IMR-90 (cell line): Measurements from ENCODE around the gene OPRL1. TPM values are rescaled to one million over a fixed set of nuclear protein-coding genes. Genes with fewer than 3 reads are reported as not detected.
A peak's percentile ranks its signal among the peaks of the same experiment; 100 is the strongest.

ENCODE experiments used
- ATAC-seq: fragments of 200-7000 bp; cut with Tn5 transposase; 2 replicates; pipeline ENCODE4 v1.9.1; 2020; ENCODE audit warnings: low read depth, mild to moderate bottlenecking, moderate library complexity
- BruUV-seq: library from RNA; stranded (reverse); fragments of 400-500 nt; replicated peaks from 2 replicates; lab custom pipeline; 2021; lab: Mats Ljungman, UMichigan
- CTCF ChIA-PET: fragments of 300-600 bp; formaldehyde crosslinking; extraction: SDS; loops from one replicate; lab custom pipeline; 2021; ENCODE audit warnings: antibody characterized with exemption; lab: Yijun Ruan, JAX
- POLR2A ChIA-PET: fragments of 300-600 bp; sonication (Branson Sonifier 250); formaldehyde crosslinking; loops from one replicate; lab custom pipeline; 2022; ENCODE audit warnings: antibody characterized with exemption; ENCODE audit not compliant: unreplicated experiment; lab: Charles Lee
- DNase-seq: peaks from one replicate; pipeline ENCODE4 v3.0.0; 2013
- H2AFZ ChIP-seq: replicated peaks from 2 replicates; pipeline ENCODE3; 2013; ENCODE audit warnings: low read length, mild to moderate bottlenecking; ENCODE audit not compliant: poor library complexity
- H2AK5ac ChIP-seq: 2 replicates; pipeline ENCODE4 v1.6.1; 2013; ENCODE audit warnings: low read depth, low read length, inconsistent platforms
- H2AK9ac ChIP-seq: replicated peaks from 2 replicates; pipeline ENCODE3; 2013; ENCODE audit warnings: mild to moderate bottlenecking, low read depth, low read length, moderate library complexity; ENCODE audit not compliant: poor library complexity
- H2BK120ac ChIP-seq: 2 replicates; pipeline ENCODE4 v1.6.1; 2013; ENCODE audit warnings: low read depth, low read length, inconsistent platforms
- H2BK15ac ChIP-seq: 3 replicates; pipeline ENCODE4 v1.6.1; 2013; ENCODE audit warnings: low read depth, low read length, inconsistent platforms
- H2BK20ac ChIP-seq: 2 replicates; pipeline ENCODE4 v1.6.1; 2013; ENCODE audit warnings: low read depth, mild to moderate bottlenecking, inconsistent platforms, low read length, moderate library complexity
- H2BK5ac ChIP-seq: 2 replicates; pipeline ENCODE4 v1.6.1; 2013; ENCODE audit warnings: mild to moderate bottlenecking, low read depth, low read length, inconsistent platforms; ENCODE audit not compliant: poor library complexity, severe bottlenecking
- H3K14ac ChIP-seq: replicated peaks from 2 replicates; pipeline ENCODE4 v1.6.1; 2013; ENCODE audit warnings: low read depth, low read length, inconsistent platforms
- H3K18ac ChIP-seq: 2 replicates; pipeline ENCODE4 v1.6.1; 2013; ENCODE audit warnings: low read depth, low read length, control low read depth
- H3K23ac ChIP-seq: 2 replicates; pipeline ENCODE4 v1.6.1; 2013; ENCODE audit warnings: low read depth, low read length, inconsistent platforms
- H3K27ac ChIP-seq: 2 replicates; pipeline ENCODE4 v1.5.1; 2013; ENCODE audit warnings: mild to moderate bottlenecking, control low read depth, low read length; ENCODE audit not compliant: insufficient read depth
- H3K27me3 ChIP-seq: 2 replicates; pipeline ENCODE4 v1.6.1; 2013; ENCODE audit warnings: low read length; ENCODE audit not compliant: control insufficient read depth, insufficient read depth
- H3K36me3 ChIP-seq: 2 replicates; pipeline ENCODE4 v1.6.1; 2013; ENCODE audit warnings: low read length, mixed read lengths; ENCODE audit not compliant: control insufficient read depth, insufficient read depth
- H3K4ac ChIP-seq: 2 replicates; pipeline ENCODE4 v1.6.1; 2013; ENCODE audit warnings: low read depth, low read length, inconsistent platforms
- H3K4me1 ChIP-seq: 2 replicates; pipeline ENCODE4 v1.6.1; 2013; ENCODE audit warnings: low read length, mixed read lengths; ENCODE audit not compliant: control insufficient read depth, insufficient read depth
- H3K4me2 ChIP-seq: 2 replicates; pipeline ENCODE4 v1.6.1; 2013; ENCODE audit warnings: low read depth, mild to moderate bottlenecking, control low read depth, low read length, moderate library complexity
- H3K4me3 ChIP-seq: 2 replicates; pipeline ENCODE4 v1.5.1; 2013; ENCODE audit warnings: low read depth, mild to moderate bottlenecking, control low read depth, low read length, moderate library complexity; ENCODE audit not compliant: insufficient read depth
- H3K56ac ChIP-seq: 2 replicates; pipeline ENCODE4 v1.6.1; 2013; ENCODE audit warnings: low read length, inconsistent platforms; ENCODE audit not compliant: insufficient read depth; ENCODE audit errors: extremely low read depth
- H3K79me1 ChIP-seq, 2 experiments: 2 replicates each; pipeline ENCODE4 v1.6.1; 2013; ENCODE audit warnings: low read length in 2 of 2, inconsistent platforms in 1 of 2, low read depth in 1 of 2
- H3K9ac ChIP-seq: 2 replicates; pipeline ENCODE4 v1.6.1; 2013; ENCODE audit warnings: low read depth, low read length, control low read depth
- H3K9me1 ChIP-seq: 2 replicates; pipeline ENCODE4 v1.6.1; 2013; ENCODE audit warnings: low read length, inconsistent platforms; ENCODE audit not compliant: insufficient read depth
- H3K9me3 ChIP-seq: 2 replicates; pipeline ENCODE4 v1.6.1; 2013; ENCODE audit warnings: low read length; ENCODE audit not compliant: control insufficient read depth, insufficient read depth
- H4K20me1 ChIP-seq: 2 replicates; pipeline ENCODE4 v1.6.1; 2013; ENCODE audit warnings: low read length, inconsistent platforms; ENCODE audit not compliant: insufficient read depth
- H4K5ac ChIP-seq: 2 replicates; pipeline ENCODE4 v1.6.1; 2013; ENCODE audit warnings: mild to moderate bottlenecking, low read depth, low read length, control low read depth
- H4K8ac ChIP-seq, 2 experiments: 2 replicates each; pipeline ENCODE4 v1.6.1; 2013; ENCODE audit warnings: low read depth in 2 of 2, low read length in 2 of 2, control low read depth in 1 of 2, inconsistent platforms in 1 of 2
- H4K91ac ChIP-seq: 2 replicates; pipeline ENCODE4 v1.6.1; 2013; ENCODE audit warnings: low read depth, low read length, inconsistent platforms; ENCODE audit not compliant: insufficient read depth
- MXI1 ChIP-seq: IDR thresholded peaks from 2 replicates; pipeline ENCODE4 v1.6.1; 2012; ENCODE audit warnings: low read depth, mild to moderate bottlenecking, low read length, moderate library complexity, borderline replicate concordance
- WGBS, 2 experiments: methylation state at CpG; one replicate each; pipeline versions ENCODE4 v1.1.5 to v1.1.7; 2013; ENCODE audit warnings: missing lambda C conversion rate in 2 of 2; ENCODE audit not compliant: insufficient read length in 1 of 2; ENCODE audit errors: extremely low coverage in 2 of 2; 5-methylcytosine and 5-hydroxymethylcytosine counted together
- dilution Hi-C: fragments of 300-500 bp; cut with HindIII; formaldehyde crosslinking; loops from one replicate; pipeline ENCODE4 v1.14.3; 2018; ENCODE audit warnings: low sequenced_read_pairs; ENCODE audit not compliant: unreplicated experiment
- in situ Hi-C: fragments of 300-500 bp; cut with MboI; formaldehyde crosslinking; loops from 3 replicates; pipeline ENCODE4 v1.14.3; 2019; ENCODE audit warnings: low sequenced_read_pairs, inconsistent platforms, mixed read lengths
- intact Hi-C: fragments of 100-400 bp; cut with micrococcal nuclease; formaldehyde crosslinking; loops from 2 replicates; pipeline ENCODE4 v1.10.0; 2022
- polyA plus RNA-seq, 3 experiments: library from polyadenylated mRNA; depleted of rRNA; stranded (reverse); fragments of >200 nt; gene quantifications; 2 replicates each; pipeline ENCODE4 v1.2.3, GENCODE V29; 2012; ENCODE audit warnings: low replicate concordance in 1 of 3
- total RNA-seq: library from RNA; depleted of rRNA; stranded (reverse); fragments of >200 nt; gene quantifications from 2 replicates; pipeline ENCODE4 v1.2.3, GENCODE V29; 2012
- TF ChIP-seq, protein P1 (sequence below): fragments of 150-350 bp; IDR thresholded peaks from 2 replicates; pipeline ENCODE4 v1.6.1; 2017; ENCODE audit warnings: mild to moderate bottlenecking, antibody characterized with exemption, low read length, low read depth

The OPRL1 gene
- total and polyA plus RNA-seq, 2 of the 4 experiments (the other 2 are of a cell fraction): 0.36 to 1.2 TPM

GRCh38 chr20:64058536-64058935 lies 21.3 kb upstream of the OPRL1 start:
- Histone ChIP-seq H4K5ac (no peak overlapping the region; the same call in 1 of the 2 replicates), H3K9me3 (no peaks in the 10 kb centered on the region), H3K56ac (no peak overlapping the region), H3K79me1 (peaks cover 6 to 11% of the 10 kb centered on the region in 2 experiments; a peak in 3 of 4 replicates), H3K9ac (no peak overlapping the region), H3K27ac (no peak overlapping the region), H3K4me3 (no peak overlapping the region), H3K4me1 (peaks cover 11% of the 10 kb centered on the region), H2AK5ac (no peak overlapping the region), H3K9me1 (peaks cover 6% of the 10 kb centered on the region), H3K23ac (no peak overlapping the region), H2BK20ac (no peak overlapping the region), H4K91ac (no peak overlapping the region), H2BK5ac (no peak overlapping the region), H4K8ac (no peak overlapping the region), H3K4me2 (peak overlapping the region; percentile 43; the same call in 1 of the 2 replicates), H3K18ac (no peak overlapping the region), H3K14ac (no peak overlapping the region), H3K4ac (no peak overlapping the region), H2AFZ (peak overlapping the region; percentile 53), H3K27me3 (peaks cover 2% of the 10 kb centered on the region; the same call in 1 of the 2 replicates), H2BK120ac (no peak overlapping the region), H2BK15ac (no peak overlapping the region), H2AK9ac (no peak overlapping the region), H3K36me3 (no peaks in the 10 kb centered on the region), H4K20me1 (no peaks in the 10 kb centered on the region; the same call in 1 of the 2 replicates)
- no TSS peak for BruUV-seq
- intact Hi-C loops: loop anchor here (5.0 kb wide), 1 partner anchor 521 kb away; the partner anchor contains the start of gene PTK6
- no peak for TF ChIP-seq MXI1
- TF ChIP-seq, protein P1, sequence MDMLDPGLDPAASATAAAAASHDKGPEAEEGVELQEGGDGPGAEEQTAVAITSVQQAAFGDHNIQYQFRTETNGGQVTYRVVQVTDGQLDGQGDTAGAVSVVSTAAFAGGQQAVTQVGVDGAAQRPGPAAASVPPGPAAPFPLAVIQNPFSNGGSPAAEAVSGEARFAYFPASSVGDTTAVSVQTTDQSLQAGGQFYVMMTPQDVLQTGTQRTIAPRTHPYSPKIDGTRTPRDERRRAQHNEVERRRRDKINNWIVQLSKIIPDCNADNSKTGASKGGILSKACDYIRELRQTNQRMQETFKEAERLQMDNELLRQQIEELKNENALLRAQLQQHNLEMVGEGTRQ: peak; percentile 30; the same call in 1 of the 2 replicates
- DNase-seq (peak; percentile 64), ATAC-seq (peak; percentile 11)
- WGBS, 2 experiments: 81% methylated on average over 10 of the region's 12 CpGs; no CpG with 5 or more reads in 1 of the 2 experiments
- ChIA-PET POLR2A (no interaction called here), CTCF (interaction anchor here (1.8 kb wide), 1 partner anchor 11 kb away, joined by 6 read pairs; no protein-coding TSS in a partner anchor)
- dilution Hi-C loops: no loop called here
- in situ Hi-C loops: no loop called here
